ENCODE data around the gene C9. TPM values are rescaled to one million over a fixed set of nuclear protein-coding genes. Genes with fewer than 3 reads are reported as not detected.

Gene C9
- polyA plus RNA-seq, 1 donor (not counting 4 experiments of a cell fraction or from before 2014, with no cell fraction given): 0.04 TPM

GRCh38 chr5:39369123-39369815 lies 5.0 kb upstream of the C9 start:
- Histone ChIP-seq H3K27me3 (ENCODE audit: control insufficient read depth, extremely low read depth, insufficient read depth, low read length) (no peaks in the 10 kb centered on the region), H3K4me3 (ENCODE audit: control insufficient read depth in 2 of 3, extremely low read depth in 1 of 3, insufficient read depth in 2 of 3, low read depth in 1 of 3, low read length in 3 of 3) (no peak overlapping the region), H2AFZ (ENCODE audit: control insufficient read depth, low read length) (no peak overlapping the region), H3K4me2 (ENCODE audit: control insufficient read depth, extremely low read depth, insufficient read depth, low read depth, low read length) (no peak overlapping the region), H3K9me3 (ENCODE audit: control insufficient read depth, low read depth, low read length) (no peaks in the 10 kb centered on the region), H3K27ac (ENCODE audit: control insufficient read depth, insufficient read depth, low read length) (no peak overlapping the region), H3K36me3 (ENCODE audit: control insufficient read depth in 2 of 2, extremely low read depth in 1 of 2, insufficient read depth in 2 of 2, low read length in 2 of 2) (peaks cover 0 to 2% of the 10 kb centered on the region in 2 experiments), H3K79me2 (ENCODE audit: control insufficient read depth, insufficient read depth, low read length) (no peaks in the 10 kb centered on the region), H4K20me1 (ENCODE audit: control insufficient read depth, extremely low read depth, insufficient read depth, low read length) (no peaks in the 10 kb centered on the region), H3K9me1 (ENCODE audit: control insufficient read depth, extremely low read depth, insufficient read depth, low read length) (no peaks in the 10 kb centered on the region), H3K4me1 (ENCODE audit: control insufficient read depth, extremely low read depth, insufficient read depth, low read length) (peaks cover 2% of the 10 kb centered on the region), H3K9ac (ENCODE audit: control insufficient read depth, extremely low read depth, insufficient read depth, low read length) (no peak overlapping the region)
- no peak for FAIRE-seq
- dilution Hi-C loops (cut with MboI; ENCODE audit: extremely low pct_ligation_motif_present, low sequenced_read_pairs): no loop called here
- TF ChIP-seq EZH2 (IDR thresholded peaks at IDR 0.05; ENCODE audit: low read length) (no peak), CTCF (optimal IDR thresholded peaks at IDR 0.05 in 1 of 3, IDR thresholded peaks at IDR 0.05 in 1 of 3, conservative IDR thresholded peaks at IDR 0.05 in 1 of 3; ENCODE audit: extremely low read depth in 1 of 3, insufficient read depth in 2 of 3, low read length in 3 of 3) (no peak)
- DNase-seq (ENCODE audit: low read depth, low spot score): no peak

GRCh38 chr5:39368116-39368515 lies 3.8 kb upstream of the C9 start:
- TF ChIP-seq EZH2 (IDR thresholded peaks at IDR 0.05; ENCODE audit: low read length) (no peak), CTCF (optimal IDR thresholded peaks at IDR 0.05 in 1 of 3, IDR thresholded peaks at IDR 0.05 in 1 of 3, conservative IDR thresholded peaks at IDR 0.05 in 1 of 3; ENCODE audit: extremely low read depth in 1 of 3, insufficient read depth in 2 of 3, low read length in 3 of 3) (no peak)
- Histone ChIP-seq H3K9ac (ENCODE audit: control insufficient read depth, extremely low read depth, insufficient read depth, low read length) (no peak overlapping the region), H3K79me2 (ENCODE audit: control insufficient read depth, insufficient read depth, low read length) (no peaks in the 10 kb centered on the region), H3K9me1 (ENCODE audit: control insufficient read depth, extremely low read depth, insufficient read depth, low read length) (no peaks in the 10 kb centered on the region), H4K20me1 (ENCODE audit: control insufficient read depth, extremely low read depth, insufficient read depth, low read length) (no peaks in the 10 kb centered on the region), H3K4me3 (ENCODE audit: control insufficient read depth in 2 of 3, extremely low read depth in 1 of 3, insufficient read depth in 2 of 3, low read depth in 1 of 3, low read length in 3 of 3) (no peak overlapping the region), H2AFZ (ENCODE audit: control insufficient read depth, low read length) (no peak overlapping the region), H3K36me3 (ENCODE audit: control insufficient read depth in 2 of 2, extremely low read depth in 1 of 2, insufficient read depth in 2 of 2, low read length in 2 of 2) (no peaks in the 10 kb centered on the region), H3K27me3 (ENCODE audit: control insufficient read depth, extremely low read depth, insufficient read depth, low read length) (no peaks in the 10 kb centered on the region), H3K4me2 (ENCODE audit: control insufficient read depth, extremely low read depth, insufficient read depth, low read depth, low read length) (no peak overlapping the region), H3K4me1 (ENCODE audit: control insufficient read depth, extremely low read depth, insufficient read depth, low read length) (peaks cover 2% of the 10 kb centered on the region), H3K27ac (ENCODE audit: control insufficient read depth, insufficient read depth, low read length) (no peak overlapping the region), H3K9me3 (ENCODE audit: control insufficient read depth, low read depth, low read length) (no peaks in the 10 kb centered on the region)
- no peak for DNase-seq (ENCODE audit: low read depth, low spot score)
- FAIRE-seq: no peak
- dilution Hi-C loops (cut with MboI; ENCODE audit: extremely low pct_ligation_motif_present, low sequenced_read_pairs): no loop called here
